HG02840 (cell line): ENCODE measurements around the gene TTLL3.

Experiments
- ATAC-seq: cut with Tn5 transposase; IDR thresholded peaks from one replicate; pipeline ENCODE4 v1.9.1; 2021; ENCODE audit warnings: mild to moderate bottlenecking, moderate library complexity, moderate number of reproducible peaks; ENCODE audit not compliant: unreplicated experiment, low FRiP score

Gene TTLL3

DNA sequence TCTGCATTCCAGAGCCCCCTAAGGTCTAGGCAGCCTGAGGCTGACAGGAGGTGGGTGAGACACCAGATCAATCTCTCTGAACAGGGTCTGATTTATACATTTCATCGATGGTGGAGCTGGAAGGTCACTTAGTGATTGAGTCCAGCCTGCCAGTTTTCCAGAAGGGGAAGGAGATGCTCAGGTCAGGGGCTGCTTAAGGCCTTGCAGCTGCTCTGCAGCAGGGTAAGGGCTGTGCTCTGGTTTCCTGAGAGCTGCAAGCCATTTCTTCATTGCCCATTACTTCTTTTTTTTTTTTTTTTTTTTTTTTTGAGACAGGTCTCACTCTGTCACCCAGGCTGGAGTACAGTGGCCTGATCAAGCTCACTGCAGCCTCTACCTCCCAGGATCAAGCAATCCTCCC is 28.5 kb upstream of the TTLL3 start:
- ATAC-seq: no peak

DNA sequence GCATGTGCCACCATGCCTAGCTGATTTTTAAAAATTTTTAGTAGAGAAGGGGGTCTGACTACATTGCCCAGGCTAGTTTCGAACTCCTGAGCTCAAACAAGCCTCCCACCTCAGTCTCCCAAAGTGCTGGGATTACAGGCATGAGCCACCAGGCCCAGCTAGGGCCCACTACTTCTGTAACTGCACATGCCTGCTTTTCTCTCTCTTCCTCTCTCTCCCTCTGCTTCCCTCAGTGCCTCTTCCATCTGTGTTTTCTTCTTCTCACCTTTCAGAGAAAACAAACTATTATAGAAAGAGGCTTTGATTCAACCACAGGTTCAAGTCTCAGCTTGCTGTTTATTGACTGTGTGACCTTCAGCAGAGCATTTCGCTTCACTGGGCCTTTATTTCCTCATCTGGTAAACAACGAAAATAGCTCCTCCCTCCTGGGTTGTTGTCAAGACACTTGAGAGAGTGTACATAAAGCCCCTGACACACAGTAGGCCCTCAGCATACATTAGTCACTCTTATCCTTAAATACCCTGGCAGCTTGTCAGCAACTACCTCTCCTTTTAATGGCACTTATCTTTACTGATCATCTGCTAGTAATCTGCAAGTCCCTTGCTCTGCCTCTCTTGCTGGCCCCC is 28.0 kb upstream of the TTLL3 start:
- no peak for ATAC-seq

DNA sequence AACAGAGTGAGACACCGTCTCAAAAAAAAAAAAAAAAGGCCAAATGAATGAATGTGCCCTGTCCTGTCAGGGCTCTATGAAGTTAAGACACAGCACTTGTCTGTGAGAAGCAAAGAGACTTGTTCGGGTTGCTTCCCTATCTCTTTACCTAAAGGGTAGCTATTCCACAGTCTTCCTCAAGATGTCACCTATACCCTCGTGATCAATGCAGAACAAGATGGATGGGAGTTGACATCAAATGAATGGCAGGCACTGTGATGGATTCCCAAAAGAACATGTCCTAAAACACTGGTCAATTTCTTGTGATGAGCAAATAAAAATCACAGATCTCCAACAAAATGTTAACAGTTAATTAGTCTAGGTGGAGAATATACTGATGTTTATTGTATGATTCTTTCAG is 27.3 kb upstream of the TTLL3 start:
- ATAC-seq: no peak

DNA sequence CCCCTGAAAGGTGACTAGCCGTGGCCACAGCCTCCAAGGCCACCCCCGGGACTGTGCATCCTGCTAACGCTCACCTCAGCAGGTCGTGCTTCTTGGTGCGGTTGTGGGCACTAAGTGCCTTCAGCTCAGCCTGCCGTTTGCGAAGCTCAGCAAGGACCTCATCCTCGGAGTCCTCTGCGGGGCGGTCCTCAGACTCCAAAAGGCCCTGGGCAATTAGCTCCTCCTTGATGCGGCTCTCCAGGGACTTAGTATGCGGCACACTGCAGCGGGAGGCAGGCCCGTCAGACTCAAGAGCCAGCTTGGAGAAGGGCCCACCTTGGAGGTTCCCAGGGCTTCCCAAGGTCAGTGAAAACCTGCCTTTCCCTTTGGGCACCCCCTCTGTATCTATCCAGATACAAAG is 26.1 kb upstream of the TTLL3 start:
- ATAC-seq: no peak

DNA sequence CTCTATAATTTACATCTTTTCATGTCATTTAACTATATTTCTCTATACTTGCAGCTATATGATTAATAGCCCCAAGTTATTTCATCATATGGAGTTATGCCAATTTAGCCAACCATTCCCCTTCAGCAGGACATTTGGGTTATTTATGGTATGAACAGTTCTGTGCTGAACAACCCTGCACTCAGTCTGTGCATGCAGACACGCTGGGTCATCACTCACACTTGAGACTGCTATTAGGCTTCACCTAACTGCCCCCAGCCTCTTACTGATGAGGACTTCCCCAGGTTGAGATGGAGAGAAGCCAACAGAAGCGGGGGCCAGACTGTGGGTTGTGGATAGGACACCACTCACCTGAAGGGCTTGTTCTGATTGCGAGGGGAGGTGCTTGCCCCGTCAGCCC is 25.1 kb upstream of the TTLL3 start:
- no peak for ATAC-seq

DNA sequence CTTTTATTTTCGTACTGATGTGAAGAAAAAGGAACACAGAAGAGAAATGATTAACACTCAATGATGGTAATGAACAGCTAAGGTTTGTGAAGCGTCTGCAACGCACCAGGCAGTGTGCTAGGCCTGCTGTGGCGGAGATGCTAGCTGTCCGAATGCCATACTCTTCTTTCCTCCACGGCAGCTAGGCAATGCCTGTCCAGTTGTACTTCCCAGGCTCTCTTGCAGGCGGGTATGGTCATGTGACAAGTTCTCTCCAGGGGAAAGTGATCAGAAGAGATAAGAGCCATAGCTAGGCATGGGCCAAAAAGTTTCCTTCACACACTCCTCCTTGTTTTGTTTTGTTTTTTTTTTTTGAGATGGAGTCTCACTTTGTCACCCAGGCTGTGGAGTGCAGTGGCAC is 24.5 kb upstream of the TTLL3 start:
- ATAC-seq: no peak

DNA sequence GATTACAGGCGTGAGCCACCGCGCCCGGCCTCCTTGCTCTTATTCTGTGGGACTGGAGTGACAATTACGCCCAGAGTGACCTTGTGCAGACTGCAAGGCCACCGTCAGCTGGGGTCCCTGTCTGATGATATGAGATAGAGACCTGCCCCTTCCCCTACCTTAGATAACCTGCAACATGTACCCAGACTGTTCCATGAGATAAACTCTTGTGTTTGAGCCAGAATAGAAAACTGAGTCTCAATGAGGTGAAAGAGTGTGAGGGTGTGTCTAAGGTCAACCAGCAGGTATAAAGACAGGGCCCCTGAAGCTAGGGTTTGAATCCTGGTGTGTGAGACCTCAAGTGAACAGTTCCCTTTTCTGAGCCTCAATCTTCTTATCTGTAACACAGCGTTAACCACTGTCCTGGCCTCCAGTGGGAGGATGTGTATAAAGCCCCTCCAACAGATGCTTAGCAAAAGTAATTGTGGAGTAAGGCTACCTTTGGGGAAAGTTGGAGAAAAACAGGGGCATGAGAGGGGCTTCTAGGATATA is 23.8 kb upstream of the TTLL3 start:
- no peak for ATAC-seq

DNA sequence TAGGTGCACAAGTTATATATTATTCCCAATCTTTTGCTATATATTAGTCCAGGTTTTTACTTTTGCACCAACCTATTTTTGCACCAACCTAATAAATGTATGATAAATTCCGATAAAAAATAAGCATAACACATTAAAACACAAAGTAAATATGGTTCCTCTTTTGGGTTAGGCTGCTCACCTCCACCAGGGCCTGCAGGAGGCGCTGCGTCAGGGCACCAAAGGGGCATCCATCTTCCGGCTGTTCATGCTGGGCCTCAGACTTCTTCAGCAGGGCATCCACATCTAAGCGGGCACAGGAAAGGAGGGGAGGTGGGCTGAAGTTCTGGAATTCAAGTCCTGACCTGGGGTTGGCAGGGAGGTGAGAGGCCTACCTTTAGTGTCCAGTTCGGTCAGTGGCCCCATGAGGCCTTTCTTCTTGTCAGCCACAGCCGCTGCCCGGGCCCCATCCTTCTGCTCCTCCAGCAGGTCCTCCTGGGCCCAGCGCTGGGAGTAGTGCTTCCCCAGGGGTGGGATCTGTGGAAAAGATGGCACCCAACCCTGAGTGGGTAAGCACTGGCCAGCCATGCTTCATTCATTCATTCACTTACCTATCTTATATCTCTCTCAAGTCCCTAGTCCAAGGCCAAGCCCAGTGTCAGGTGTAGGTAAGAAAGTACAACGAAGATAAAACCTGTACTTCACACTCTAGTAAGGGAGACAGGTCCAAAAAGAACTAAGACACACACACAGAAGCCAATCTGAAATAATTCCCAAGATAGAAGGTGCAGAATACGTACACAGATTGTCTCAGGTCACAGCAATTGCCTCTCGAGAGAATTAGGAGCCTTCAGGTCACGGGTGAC is 23.0 kb upstream of the TTLL3 start:
- no peak for ATAC-seq

DNA sequence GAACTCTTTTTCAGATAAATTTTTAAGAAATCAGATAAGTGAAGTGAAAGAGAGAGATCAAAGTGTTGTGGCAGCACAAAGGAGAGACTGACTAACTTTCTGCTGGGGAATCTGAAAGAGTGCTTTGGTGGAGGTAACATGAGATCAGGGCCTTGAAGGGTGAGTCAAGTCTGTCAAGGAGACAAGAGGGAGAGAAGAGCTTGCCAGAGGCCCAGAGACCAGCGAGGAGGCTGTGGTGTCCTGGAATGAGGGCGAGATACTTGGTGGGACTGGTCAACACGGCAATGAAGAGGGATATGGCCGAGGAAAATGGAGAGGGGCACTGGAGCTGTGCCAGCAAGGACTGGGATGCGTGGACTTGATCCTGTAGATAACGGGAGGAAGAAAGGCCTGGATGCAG is 22.3 kb upstream of the TTLL3 start:
- no peak for ATAC-seq

DNA sequence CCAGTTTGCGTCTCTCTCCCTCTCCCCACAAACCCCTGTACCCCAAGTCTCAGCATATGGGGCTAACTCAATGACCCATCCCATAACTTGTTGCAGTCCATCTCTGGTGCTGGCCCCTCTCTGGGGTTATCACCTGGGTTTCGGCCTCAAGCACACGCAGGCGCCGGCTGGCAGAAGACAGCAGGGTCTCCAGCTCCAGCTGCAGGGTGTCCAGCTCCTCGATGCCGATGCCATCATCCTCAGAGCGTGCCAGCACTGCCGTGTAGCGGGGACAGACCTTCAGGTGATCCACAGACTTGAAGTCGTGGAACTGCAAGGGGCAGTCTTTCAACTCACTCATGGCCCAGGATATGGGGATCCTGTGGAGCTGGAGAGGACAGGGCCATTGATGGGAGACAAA is 18.9 kb upstream of the TTLL3 start:
- no peak for ATAC-seq

DNA sequence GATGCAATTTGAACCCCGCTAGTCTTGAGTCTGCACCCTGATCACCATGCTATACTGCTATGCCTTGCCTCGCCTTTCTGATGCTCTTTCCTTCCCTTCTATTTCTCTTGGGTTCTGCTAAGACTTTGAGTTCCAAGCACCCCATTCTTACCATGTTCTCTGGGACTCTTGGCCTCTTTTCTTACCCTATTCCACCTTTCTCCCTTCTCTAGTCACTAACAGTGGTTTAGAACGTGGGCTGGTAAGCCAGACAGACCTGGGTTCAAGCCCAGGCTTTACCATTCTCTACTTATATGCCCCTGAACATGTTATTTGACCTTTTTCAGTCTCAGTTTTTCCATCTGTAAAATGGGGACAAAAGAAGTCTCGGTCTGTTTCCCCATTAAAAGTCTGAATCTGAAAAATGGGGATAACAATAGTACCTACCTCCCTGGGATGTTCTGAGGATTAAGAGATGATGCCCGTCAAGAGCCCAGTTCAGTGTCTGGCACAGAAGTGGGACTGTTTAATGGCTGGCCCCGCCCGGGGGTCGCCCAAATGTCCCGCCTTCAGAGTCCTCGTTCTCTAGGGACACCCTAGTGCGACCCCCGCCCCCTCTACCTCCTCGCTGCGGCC is 18.2 kb upstream of the TTLL3 start:
- no peak for ATAC-seq

DNA sequence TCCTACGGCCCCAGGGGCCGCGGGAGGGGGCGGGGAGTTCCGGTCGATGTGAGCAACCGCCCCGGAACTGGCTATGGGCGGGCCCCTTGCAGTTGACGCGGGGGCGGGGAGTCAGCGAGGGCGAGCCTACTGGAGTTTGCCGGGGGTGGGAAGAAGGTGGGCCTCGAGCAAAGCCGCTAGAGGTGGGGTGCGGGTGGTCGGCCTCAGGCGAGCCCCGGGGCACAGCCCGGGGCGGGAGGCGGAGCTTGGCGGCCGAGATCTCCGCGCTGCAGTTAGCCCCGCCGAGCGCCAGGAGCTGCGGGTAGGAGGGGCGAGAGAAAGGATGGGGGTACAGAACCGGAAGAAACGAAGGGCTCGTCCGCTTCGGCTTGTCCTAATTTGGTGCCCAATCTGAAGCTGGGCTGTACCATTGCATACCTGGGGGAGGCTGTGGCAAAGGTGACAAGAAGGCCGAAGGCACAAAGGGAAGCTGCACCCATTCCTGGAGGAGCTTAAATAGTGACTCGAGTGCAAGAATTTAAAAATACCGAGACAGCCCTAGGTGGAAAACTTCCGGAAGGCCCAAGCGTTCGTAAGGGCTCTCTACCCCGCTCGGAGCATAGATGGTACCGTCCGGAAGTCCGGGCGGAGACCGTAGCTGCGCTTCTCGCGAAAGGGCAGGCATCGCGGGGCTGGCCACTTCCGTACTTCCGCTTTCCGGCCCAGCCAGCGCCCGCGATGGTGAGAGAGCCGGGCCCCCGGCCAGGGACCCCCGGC is 17.5 kb upstream of the TTLL3 start, which contains the start of the genes ARPC4 and TADA3:
ARPC4 (plus strand) TSS at position 678 of the 756 bp plus-strand sequence; CDS start at position 718, 40 bp downstream.
TADA3 (minus strand) TSS at position 69 of the 756 bp plus-strand sequence. CDS start 1,007 bp downstream, outside the sequence.
- ATAC-seq: peak; percentile 83

DNA sequence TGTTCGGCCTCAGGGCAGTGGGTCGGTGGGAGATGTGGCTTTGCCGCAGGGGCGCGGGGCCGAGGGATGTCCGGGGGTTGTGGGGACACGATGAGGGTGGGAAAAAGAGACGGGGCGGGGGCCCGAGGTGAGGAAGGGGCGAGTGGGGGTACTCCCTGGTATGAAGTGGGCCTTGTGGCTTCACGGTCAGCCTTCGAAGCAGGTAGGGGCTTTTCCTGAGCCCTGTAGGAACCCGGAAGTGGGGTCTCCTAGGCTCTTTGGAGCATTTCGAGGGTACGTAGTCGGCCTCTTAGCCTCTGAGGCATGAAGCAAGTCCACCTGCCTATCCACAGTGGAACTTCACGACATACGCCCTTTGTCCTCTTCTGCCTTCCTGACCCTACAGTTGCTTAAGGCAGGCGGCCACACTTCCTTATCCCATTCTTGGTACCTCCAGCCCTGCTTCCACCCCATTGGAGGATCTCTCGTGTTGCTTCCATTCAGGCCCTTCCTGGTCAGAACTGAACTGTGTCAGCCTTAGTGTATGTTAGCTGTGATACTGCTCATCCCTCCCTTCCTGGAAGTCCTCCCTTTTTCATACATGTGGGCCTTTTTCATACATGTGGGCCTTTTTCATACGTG is 16.8 kb upstream of the TTLL3 start:
- ATAC-seq: no peak

DNA sequence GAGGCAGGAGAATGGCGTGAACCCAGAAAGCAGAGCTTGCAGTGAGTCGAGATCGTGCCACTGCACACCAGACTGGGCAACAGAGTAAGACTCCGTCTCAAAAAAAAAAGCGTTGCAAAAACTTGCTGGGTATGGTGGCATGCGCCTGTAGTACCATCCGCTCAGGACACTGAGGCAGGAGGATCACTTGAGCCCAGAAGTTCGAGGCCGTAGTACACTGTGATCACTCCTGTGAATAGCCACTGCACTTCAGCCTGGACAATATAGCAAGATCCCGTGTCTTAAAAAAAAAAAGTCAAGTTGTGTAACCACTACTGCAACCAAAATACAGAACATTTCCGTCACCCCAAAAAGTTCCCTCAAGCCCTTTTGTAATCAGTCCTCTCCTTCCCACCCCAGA is 15.7 kb upstream of the TTLL3 start:
- no peak for ATAC-seq

DNA sequence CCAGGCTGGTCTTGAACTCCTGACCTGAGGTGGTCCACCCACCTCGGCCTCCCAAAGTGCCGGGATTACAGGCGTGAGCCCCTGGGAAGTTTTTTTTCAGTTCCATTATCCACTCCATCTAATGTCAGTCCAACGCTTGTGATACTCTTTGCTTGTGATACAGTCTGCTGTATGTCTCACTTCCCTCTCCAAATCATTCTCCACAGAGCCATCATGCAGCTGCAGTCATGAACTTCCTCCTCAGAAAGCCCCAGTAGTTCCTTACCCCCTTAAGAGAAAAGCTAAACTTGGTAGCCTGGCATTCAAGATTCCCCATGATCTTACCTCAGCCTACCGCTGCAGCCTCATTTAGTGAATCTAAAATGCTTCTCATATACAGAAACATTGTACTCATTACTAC is 14.9 kb upstream of the TTLL3 start:
- ATAC-seq: no peak

DNA sequence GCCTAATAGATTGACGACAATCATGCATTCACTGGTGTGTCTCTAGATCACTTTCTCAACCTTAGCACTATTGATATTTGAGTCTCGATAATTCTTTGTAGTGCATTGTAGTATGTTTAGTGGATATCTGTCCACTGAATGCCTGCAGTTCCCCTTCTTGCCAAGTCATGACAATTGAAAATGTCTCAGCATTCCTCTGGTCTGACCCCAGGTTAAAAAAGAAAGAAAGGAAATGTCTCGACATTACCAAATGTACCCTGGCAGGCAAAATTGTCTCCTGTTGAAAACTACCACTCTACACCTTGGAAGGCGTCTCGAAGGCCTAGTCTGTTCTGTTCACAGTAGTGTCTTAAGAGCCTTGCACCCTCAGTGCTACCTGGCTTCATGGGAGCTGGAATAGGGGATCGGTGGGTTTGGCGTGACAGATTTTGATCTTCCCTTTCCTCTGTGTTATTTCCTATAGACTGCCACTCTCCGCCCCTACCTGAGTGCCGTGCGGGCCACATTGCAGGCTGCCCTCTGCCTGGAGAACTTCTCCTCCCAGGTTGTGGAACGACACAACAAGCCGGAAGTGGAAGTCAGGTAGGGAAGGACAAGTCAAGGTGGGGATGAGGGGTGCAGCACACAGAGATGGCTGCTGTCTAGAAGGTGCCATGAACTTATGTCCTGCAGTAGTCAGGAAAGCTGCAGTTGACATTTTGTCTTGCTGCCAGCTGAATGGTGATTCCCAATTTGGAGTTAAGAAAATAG is 12.7 kb upstream of the TTLL3 start:
- no peak for ATAC-seq

DNA sequence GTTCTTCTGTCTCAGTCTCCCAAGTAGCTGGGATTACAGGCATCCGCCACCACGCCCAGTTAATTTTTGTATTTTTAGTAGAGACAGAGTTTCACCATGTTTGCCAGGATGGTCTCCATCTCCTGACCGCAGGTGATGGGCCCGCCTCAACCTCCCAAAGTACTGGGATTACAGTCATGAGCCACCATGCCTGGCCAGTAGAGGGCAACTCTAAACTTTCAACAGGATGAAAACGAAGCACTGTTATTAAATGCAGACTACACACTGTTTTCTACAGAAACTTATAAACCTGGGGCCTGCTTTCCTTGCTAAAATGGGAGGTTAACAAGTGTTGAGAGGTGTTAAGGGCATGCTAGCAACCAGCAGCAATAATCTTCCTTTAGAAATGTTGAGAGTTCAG is 9.5 kb upstream of the TTLL3 start:
- no peak for ATAC-seq

DNA sequence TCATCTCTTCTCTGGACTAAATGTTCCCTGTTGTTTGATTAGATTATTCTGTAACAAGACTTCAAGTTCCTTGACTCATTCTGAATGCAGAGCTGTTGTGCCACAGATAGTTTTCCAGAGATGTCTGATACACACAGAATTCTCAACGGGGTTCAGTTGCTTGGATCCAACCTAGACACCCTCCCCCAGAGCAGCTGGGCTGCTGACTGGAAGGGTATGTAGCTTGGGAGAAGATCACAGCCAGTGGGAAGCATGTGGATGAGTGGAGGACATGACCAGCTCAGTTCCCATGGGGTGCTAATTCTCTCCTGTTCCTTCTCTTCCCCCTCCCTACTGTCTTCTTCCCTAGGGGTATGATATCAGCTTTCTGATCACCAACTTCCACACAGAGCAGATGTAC is 6.6 kb upstream of the TTLL3 start:
- ATAC-seq: no peak

DNA sequence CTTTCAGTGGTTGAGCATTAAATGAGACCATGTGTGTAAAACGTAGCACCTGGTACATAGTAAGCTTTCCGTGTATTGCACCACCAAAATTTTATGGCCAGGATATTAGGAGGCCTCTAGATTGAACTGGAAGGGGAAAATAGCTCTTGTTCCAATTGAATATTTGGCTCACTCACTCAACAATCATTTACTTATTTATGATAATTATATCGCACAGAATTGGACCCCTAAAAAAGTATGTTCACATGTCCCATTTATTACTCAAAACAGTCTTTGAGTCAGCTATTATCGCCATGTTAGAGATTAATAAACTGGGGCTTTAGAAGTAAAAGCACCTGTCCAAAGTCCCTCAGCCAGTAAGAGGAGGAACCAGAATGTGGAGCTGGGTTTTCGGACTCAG is 5.1 kb upstream of the TTLL3 start:
- ATAC-seq: no peak
